NCI-H748 (cell line): ENCODE results near the gene EPO.
"Not testable (repeated sequence)": the region's sequence is repeated elsewhere in the genome, so short reads cannot be mapped to it uniquely, and the experiment has no call there.

Experiments used
- DNase-seq: peaks from one replicate; lab custom pipeline; 2025; ENCODE audit not compliant: unreplicated experiment; lab: John Stamatoyannopoulos, UW

EPO gene

DNA sequence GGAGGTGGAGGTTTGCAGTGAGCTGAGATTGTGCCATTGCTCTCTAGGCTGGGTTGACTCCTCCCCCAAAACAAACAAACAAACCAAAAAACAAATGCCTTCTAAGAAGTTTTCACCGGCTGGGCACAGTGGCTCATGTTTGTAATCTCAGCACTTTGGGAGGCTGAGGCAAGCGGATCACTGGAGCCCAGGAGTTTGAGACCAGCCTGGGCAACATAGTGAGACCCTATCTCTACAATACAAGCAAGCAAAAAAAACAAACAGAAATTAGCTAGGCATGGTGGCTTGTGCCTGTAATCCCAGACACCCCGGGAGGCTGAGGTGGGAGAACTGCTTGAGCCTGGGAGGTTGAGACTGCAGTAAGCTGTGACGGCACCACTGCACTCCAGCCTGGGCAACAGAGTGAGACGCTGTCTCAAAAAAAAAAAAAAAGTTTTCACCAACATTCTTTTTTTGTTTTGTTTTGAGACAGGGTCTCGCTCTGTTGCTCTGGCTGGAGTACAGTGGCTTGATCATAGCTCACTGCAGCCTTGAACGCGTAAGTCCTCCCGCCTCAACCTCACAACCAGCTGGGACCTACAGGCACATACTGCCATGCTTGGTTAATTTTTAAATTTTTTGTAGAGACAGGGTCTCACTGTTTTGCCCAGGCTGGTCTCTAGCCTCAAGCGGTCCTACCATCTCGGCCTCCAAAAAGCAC, 11.8 kb downstream of the EPO start:
- no peak for DNase-seq

DNA sequence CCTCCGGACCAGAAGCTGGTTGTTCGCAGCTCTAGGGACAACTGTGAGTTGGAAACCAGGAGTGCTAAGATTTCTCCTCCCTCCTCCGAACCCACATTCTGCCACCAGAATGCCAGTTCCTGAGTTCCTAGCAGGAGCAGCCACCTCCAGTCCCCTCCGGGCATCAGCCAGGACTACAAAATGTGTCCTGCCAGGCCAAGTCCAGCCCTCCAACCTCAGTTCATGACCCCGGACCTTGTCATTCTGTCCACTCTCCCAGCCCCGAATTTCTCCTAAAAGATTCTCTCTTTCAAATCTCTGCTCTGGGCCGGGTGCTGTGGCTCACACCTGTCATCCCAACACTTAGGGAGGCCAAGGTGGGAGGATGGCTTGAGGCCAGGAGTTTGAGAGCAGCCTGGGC, 15.5 kb downstream of the EPO start:
- DNase-seq, result no peak

DNA sequence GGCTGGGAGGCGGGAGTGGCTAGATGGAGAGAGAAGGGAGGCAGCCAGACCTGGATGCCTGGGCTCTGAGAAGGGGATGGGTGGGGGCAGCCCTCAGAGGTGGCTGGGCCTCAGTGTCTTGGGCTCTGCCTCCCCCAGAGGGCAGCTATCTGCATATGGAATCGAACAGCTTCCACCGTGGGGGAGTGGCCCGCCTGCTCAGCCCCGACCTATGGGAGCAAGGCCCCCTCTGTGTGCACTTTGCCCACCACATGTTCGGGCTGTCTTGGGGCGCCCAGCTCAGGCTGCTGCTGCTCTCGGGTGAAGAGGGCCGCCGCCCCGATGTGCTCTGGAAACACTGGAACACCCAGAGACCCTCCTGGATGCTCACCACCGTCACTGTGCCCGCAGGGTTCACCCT, 16.4 kb downstream of the EPO start:
- DNase-seq, result no peak

DNA sequence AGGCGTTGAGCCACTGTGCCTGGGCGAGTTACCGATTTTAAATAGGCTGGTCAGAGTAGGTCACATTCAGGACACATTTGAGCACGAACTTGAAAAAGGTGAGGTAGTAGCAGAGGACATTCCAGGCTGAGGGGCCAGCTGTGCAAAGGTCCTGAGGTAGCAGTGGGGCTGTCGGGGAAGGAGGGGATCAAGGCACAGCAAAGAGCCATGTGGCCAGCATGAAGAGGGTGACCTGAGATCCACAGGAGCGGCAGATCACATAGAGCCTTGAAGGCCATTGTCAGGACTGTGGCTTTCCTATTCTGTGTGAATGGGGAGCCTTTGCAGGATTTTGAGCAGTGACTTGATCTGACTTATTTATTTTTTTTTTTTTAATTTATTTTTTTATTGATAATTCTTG, 19.7 kb downstream of the EPO start:
- DNase-seq, result no peak

DNA sequence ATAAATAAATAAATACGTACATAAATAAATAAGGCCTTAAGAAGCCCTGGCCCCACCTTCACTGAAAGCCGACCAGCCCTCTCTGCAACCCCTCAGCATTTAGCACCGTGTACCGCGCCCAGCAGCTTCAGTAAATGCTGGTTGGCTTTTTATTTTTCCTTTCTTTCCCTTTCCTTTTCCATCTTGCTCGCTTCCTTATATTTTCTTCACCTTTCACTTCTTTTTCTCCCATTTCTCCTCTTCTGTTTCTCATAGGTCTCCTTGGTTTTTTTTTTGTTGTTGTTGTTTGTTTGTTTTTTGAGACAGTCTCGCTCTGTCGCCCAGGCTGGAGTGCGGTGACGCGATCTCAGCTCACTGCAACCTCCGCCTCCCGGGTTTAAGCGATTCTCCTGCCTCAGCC, 24.3 kb downstream of the EPO start:
- DNase-seq, result no peak

DNA sequence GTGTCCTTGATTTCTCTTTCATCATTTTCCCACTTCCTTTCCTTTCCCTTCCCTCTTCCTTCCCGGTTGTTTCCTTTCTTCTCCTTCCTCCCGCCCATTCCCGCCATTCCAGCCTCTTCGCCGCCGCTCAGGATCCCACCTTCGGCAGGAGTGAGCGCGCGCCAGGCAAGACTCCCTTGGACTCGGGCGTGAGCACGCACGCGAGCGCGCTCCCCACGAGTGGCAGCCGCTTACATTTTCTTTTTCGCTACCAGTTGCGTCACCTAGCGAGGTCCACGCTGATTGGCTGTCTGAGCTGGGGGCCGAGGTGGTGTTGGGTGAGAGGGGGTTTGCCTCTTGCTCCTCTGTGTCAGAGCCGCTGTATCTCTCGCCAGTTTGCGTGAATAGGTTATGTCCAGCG, 24.9 kb downstream of the EPO start:
- DNase-seq, result no peak

DNA sequence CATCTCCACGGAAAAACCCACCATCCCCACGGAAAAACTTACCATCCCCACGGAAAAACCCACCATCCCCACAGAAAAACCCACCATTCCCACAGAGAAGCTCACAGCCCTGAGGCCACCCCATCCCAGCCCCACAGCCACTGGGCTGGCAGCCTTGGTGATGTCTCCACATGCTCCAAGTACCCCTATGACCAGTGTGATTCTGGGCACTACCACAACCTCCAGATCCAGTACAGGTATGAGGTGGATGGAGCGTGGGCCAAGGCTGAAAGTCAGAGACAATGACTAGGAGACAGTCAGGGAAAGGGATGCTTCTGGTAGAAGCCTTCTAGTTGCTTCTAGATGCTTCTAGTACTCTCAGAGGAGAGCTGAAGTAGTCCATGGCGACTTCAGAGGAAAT, 32.7 kb downstream of the EPO start:
- no peak for DNase-seq

DNA sequence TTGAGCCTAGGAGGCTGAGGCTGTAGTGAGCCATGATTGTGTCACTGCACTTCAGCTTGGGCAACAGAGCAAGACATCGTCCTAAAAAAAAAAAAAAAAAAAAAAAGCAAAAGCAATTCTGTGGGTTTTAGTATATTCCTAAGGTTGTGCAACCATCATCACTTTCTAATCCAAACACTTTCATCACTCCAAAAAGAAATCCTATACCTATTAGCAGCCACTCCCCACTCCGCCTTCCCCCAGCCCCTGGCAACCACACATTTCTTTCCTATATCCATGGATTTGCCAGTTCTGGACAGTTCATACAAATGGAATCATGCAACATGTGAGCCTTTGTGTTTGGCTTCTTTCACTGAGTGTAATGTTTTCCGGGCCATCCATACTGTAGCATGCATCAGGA, 33.5 kb downstream of the EPO start:
- no peak for DNase-seq

DNA sequence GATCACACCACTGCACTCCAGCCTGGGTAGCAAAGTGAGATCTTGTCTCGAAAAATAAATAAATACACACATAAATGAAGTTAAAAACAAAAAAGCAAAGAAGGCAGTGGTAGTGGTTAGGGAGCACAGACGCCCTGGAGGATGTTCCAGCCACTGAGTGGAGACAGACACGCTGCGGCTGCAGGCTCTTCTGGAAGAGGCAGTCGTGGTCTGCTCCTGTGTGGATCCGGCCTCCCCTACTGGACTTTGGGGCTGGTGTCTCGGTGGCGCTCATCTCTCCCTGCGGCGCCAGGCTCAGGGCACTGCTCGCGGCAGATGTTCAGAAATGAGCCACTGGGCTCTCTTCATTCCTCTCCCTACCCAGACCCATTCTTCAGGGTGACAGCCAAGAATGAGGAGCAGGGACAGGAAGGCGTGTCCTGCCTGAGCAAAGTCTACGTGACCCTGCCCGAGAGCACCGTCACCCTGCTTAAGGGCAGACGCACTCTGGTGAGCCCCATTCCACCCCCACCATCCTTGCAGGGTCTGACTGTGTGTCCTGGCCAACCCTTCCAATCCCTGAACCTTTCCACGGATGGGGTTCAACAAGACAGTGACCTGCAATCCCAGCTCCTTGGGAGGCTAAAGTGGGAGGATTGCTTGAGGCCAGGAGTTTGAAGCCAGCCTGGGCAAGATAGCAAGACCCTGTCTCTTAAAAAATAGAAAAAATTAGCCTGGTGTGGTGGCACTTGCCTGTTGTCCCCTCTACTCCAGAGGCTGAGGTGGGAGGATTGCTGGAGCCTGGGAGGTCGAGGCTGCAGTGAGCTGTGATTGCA, 39.3 kb downstream of the EPO start:
- no peak for DNase-seq

DNA sequence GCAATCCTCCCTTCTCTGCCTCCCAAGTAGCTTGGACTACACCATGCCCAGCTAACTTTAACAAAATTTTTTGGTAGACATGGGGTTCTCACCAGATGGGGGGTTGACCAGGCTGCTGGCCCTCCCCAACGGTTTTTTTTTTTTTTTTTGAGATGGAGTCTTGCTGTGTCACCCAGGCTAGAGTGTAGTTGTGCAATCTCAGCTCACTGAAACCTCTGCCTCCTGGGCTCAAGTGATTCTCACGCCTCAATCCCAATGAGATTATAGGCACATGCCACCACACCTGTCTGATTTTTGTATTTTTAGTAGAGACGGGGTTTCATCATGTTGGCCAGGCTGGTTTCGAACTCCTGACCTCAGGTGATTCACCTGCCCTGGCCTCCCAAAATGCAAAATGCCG, 42.6 kb downstream of the EPO start:
- DNase-seq, result not testable (repeated sequence)

DNA sequence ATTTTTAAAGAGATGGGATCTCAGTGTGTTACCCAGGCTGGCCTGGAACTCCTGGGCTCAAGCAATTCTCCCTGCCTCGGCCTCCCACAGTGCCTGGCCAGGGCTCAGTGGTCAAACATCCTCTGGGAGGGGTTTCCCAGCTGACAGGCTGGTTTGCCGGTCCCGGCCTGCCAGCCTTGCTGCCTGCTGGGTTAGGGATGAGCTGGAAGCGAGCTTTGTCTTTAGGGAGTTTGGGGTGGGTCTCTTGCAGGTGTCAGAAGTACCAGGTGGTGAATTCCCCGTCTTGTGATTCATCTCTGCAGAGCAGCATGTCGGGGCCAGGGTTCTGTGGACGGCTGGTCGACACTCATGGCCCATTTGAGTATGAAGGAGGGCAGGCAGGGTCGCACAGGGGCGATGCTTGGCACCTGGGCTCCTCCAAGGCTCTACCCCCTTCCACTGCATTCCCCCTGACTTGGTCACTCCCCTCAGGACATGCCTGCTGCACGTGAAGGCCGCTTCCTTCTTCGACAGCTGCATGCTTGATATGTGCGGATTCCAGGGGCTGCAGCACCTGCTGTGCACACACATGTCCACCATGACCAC, 43.4 kb downstream of the EPO start:
- no peak for DNase-seq

DNA sequence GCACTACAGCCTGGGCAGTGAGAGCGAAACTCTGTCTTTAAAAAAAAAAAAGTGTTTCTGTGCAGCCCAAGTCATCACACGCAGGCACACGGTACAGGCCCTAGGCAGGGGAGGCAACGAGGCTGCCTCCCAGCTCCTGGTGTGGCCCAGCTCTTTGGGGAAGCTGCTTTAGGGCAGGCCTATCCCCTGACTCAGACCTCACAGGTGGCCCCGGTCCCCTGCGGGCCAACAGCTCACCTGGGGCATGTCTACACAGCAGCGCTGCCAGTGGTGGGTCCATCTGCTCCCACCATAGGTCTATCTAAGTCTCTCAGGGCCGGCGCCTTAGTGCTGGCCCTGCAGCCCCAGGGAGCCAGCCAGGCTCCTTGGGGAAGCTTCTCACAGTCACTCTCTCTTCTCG, 44.6 kb downstream of the EPO start:
- no peak for DNase-seq

DNA sequence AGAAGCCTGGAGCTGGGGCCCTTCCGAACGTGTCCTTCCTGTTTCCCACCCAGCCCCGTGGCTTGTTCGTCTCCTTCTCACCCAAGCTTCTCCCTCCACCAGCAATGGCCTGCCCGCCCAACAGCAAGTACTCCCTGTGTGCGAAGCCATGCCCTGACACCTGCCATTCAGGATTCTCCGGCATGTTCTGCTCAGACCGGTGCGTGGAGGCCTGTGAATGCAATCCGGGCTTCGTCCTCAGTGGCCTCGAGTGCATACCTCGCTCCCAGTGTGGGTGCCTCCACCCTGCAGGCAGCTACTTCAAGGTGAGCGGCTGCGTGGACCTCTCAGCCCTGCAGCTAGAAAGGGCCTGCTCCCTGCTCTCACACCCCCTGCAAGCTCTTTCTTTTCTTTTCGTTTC, 45.0 kb downstream of the EPO start:
- no peak for DNase-seq

DNA sequence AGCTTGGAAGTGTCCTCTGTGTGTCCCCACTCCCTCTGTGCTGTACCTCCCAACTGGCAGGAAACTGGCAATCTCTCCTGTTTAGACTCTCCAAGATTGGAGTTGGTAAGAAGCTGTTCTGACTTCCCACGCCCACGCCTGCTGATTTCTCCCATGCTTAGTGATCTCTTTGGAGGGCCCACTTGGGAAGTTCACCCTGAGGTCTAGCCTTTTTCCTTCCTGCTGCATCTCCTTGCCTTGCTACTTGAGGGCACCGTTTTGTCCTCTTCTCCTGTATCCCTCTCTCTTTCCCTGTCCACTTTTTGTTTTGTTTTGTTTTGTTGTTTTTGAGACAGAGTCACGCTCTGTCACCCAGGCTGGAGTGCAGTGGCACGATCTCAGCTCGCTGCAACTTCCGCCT, 48.5 kb downstream of the EPO start:
- no peak for DNase-seq
